Measurements from ENCODE around the gene WRAP53. TPM values are rescaled to one million over a fixed set of nuclear protein-coding genes. Genes with fewer than 3 reads are reported as not detected.
A peak's percentile ranks its signal among the peaks of the same experiment; 100 is the strongest.

WRAP53 gene
- total and polyA plus RNA-seq, 2 of the 13 experiments (the other 11 are each of a cell fraction or from before 2014, with no cell fraction given): 7.0 to 19.5 TPM

DNA sequence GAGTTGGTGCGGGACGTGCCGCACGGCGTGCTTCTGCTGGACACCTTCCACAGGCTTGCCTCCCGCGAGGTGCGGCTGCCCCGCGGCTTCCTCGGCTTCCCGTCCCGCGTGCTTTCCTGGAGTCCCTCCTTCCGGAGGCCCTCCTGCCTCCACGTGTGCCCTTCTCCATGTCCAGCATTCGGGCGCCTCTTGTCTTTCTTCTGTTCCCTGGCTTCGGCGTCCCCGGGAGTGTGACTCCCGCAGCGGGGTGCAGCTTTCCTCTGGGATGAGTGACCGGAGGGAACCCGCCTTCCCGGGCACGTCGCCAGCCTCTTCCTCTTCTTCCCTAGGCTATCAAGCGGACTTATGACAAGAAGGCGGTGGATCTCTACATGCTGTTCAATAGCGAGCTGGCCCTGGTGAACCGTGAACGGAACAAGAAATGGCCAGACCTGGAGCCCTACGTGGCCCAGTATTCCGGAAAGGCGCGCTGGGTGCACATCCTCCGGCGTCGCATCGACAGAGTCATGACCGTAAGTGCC lies 52.3 kb downstream of the WRAP53 start:
- in situ Hi-C loops (cut with HindIII; ENCODE audit: extremely low pct_ligation_motif_present, low pct_unique_long_range_greater_than_20kb): no loop called here
- intact Hi-C loops (cut with micrococcal nuclease; ENCODE audit: unreplicated experiment): loop anchor here (5.0 kb wide), 2 partner anchors 82 to 252 kb away; no protein-coding TSS in a partner anchor
- TF ChIP-seq ZSCAN29 (CRISPR knock-in tag; conservative IDR thresholded peaks at IDR 0.05) (no peak), EZH2 (conservative IDR thresholded peaks at IDR 0.05; ENCODE audit: low read depth, low read length) (0 out of 2 replicates have a peak, but pooled peaks have one; percentile 35)
- peaks cover 11 to 54% of the 10 kb centered on the region in 2 experiments for H3K27me3 ChIP-seq (ENCODE audit: control insufficient read depth in 1 of 2, insufficient read depth in 2 of 2, low read length in 2 of 2)
- no peaks in the 10 kb centered on the region for H3K9me3 ChIP-seq (ENCODE audit: low read length)
- H3K27ac ChIP-seq (ENCODE audit: extremely low read length, insufficient read depth, low read length): no peak overlapping the region
- no peak overlapping the region for H3K4me3 ChIP-seq (replicated peaks in 1 of 3; ENCODE audit: insufficient read depth in 1 of 3, low read depth in 2 of 3, low read length in 3 of 3)
- DNase-seq (ENCODE audit: low spot score): no peak
- ATAC-seq: no peak
- no peaks in the 10 kb centered on the region for H3K79me2 ChIP-seq (ENCODE audit: insufficient read depth, low read length)
- no peak overlapping the region for H3K9ac ChIP-seq (ENCODE audit: insufficient read depth, low read depth, low read length)
- BruUV-seq (replicated peaks): no TSS peak
- no peak for FAIRE-seq
- no peaks in the 10 kb centered on the region for H3K36me3 ChIP-seq (replicated peaks in 1 of 2; ENCODE audit: control insufficient read depth in 1 of 2, insufficient read depth in 2 of 2, low read length in 2 of 2)
- H3K4me2 ChIP-seq (ENCODE audit: low read depth, low read length): no peak overlapping the region
- CTCF ChIA-PET (ENCODE audit: low intra/inter-chr PET ratio, low total read pairs): no interaction called here
- POLR2A ChIA-PET: no interaction called here
- no peak overlapping the region for H2AFZ ChIP-seq (ENCODE audit: low read length)
- 41% methylated on average over 37 of the region's 42 CpGs for WGBS (ENCODE audit: low lambda C conversion rate)
- H4K20me1 ChIP-seq (ENCODE audit: insufficient read depth, low read length): no peaks in the 10 kb centered on the region
- H3K4me1 ChIP-seq (ENCODE audit: insufficient read depth, low read length): peaks cover 14% of the 10 kb centered on the region

DNA sequence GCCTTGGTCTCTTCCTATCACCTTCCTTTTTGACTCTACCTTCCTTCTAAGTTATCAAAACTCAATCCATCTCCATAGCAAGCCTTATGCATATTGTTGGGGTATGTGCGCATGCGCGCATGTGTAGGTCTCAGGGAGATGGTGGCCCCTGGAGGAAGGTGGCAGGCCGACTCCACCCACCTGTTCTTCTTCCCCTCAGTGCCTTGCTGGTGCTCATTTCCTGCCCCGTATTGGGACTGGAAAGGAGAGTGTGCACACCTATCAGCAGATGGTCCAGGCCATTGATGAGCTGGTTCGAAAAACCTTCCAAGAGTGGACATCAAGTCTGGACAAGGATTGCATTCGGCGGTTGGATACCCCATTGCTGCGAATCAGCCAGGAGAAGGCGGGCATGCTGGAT lies 54.5 kb downstream of the WRAP53 start:
- no peaks in the 10 kb centered on the region for H3K79me2 ChIP-seq (ENCODE audit: insufficient read depth, low read length)
- ChIA-PET CTCF (ENCODE audit: low intra/inter-chr PET ratio, low total read pairs) (interaction anchor here (0.8 to 1.2 kb wide), 2 partner anchors 154 to 170 kb away, joined by 3 read pairs; no protein-coding TSS in a partner anchor), POLR2A (no interaction called here)
- H3K4me1 ChIP-seq (ENCODE audit: insufficient read depth, low read length): peaks cover 32% of the 10 kb centered on the region
- in situ Hi-C loops (cut with HindIII; ENCODE audit: extremely low pct_ligation_motif_present, low pct_unique_long_range_greater_than_20kb) (no loop called here), intact Hi-C loops (cut with micrococcal nuclease; ENCODE audit: unreplicated experiment) (loop anchor here (5.0 kb wide), 2 partner anchors 80 to 250 kb away; no protein-coding TSS in a partner anchor)
- H3K27me3 ChIP-seq (ENCODE audit: control insufficient read depth in 1 of 2, insufficient read depth in 2 of 2, low read length in 2 of 2): peaks cover 3 to 41% of the 10 kb centered on the region in 2 experiments
- no peaks in the 10 kb centered on the region for H4K20me1 ChIP-seq (ENCODE audit: insufficient read depth, low read length)
- ATAC-seq (no peak), DNase-seq (ENCODE audit: low spot score) (no peak), FAIRE-seq (no peak)
- BruUV-seq (replicated peaks): no TSS peak
- no peak overlapping the region for H3K9ac ChIP-seq (ENCODE audit: insufficient read depth, low read depth, low read length)
- TF ChIP-seq, protein P1, sequence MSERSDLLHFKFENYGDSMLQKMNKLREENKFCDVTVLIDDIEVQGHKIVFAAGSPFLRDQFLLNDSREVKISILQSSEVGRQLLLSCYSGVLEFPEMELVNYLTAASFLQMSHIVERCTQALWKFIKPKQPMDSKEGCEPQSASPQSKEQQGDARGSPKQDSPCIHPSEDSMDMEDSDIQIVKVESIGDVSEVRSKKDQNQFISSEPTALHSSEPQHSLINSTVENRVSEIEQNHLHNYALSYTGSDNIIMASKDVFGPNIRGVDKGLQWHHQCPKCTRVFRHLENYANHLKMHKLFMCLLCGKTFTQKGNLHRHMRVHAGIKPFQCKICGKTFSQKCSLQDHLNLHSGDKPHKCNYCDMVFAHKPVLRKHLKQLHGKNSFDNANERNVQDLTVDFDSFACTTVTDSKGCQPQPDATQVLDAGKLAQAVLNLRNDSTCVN (CRISPR knock-in tag; IDR thresholded peaks at IDR 0.05; ENCODE audit: borderline replicate concordance): no peak
- TF ChIP-seq TBX3 (IDR thresholded peaks at IDR 0.05; ENCODE audit: borderline replicate concordance): no peak
- 44% methylated on average over 10 of the region's 10 CpGs for WGBS (ENCODE audit: low lambda C conversion rate)
- no peak overlapping the region for H2AFZ ChIP-seq (ENCODE audit: low read length)
- H3K27ac ChIP-seq (ENCODE audit: extremely low read length, insufficient read depth, low read length): no peak overlapping the region
- no peaks in the 10 kb centered on the region for H3K36me3 ChIP-seq (replicated peaks in 1 of 2; ENCODE audit: control insufficient read depth in 1 of 2, insufficient read depth in 2 of 2, low read length in 2 of 2)
- no peak overlapping the region for H3K4me3 ChIP-seq (replicated peaks in 1 of 3; ENCODE audit: insufficient read depth in 1 of 3, low read depth in 2 of 3, low read length in 3 of 3)
- H3K4me2 ChIP-seq (ENCODE audit: low read depth, low read length): no peak overlapping the region
- H3K9me3 ChIP-seq (ENCODE audit: low read length): no peaks in the 10 kb centered on the region
